T-helper 1 cell treated with Interleukin-12 subunit alpha and Interleukin-12 subunit beta and Interleukin-4 antibody, amounts not matched to agents 30 μg/mL and 1 μg/mL, for 36 hours (primary cell): ENCODE results near the gene SH3BGRL.
A peak's percentile ranks its signal among the peaks of the same experiment; 100 is the strongest.

Source experiments
- H3K27ac Mint-ChIP-seq: one replicate; pipeline ENCODE4 v1.8.0; 2021; ENCODE audit warnings: mild to moderate bottlenecking, mixed read lengths
- H3K27me3 Mint-ChIP-seq: one replicate; pipeline ENCODE4 v1.8.0; 2021; ENCODE audit warnings: low read depth, mixed read lengths
- H3K36me3 Mint-ChIP-seq: one replicate; pipeline ENCODE4 v1.8.0; 2021; ENCODE audit warnings: low read depth, mixed read lengths
- H3K4me1 Mint-ChIP-seq: one replicate; pipeline ENCODE4 v1.8.0; 2021; ENCODE audit warnings: low read depth, mixed read lengths
- H3K4me3 Mint-ChIP-seq: one replicate; pipeline ENCODE4 v1.8.0; 2021; ENCODE audit warnings: mild to moderate bottlenecking, moderate library complexity, mixed read lengths
- H3K9me3 Mint-ChIP-seq: one replicate; pipeline ENCODE4 v1.8.0; 2021; ENCODE audit warnings: mixed read lengths

Gene SH3BGRL

GRCh38 chrX:81201671-81202455, at the start of gene SH3BGRL, which contains the start of gene HMGN5:
SH3BGRL (plus strand) TSS chrX:81202102; CDS start chrX:81202201, 99 bp downstream.
HMGN5 (minus strand) TSS chrX:81201913; CDS start chrX:81121549, 80,364 bp downstream.
- H3K4me3 Mint-ChIP-seq, result peak within 1 kb of the TSS; percentile 99
- H3K9me3 Mint-ChIP-seq, result no peaks in the 10 kb centered on the region
- H3K27ac Mint-ChIP-seq, result peak within 1 kb of the TSS; percentile 98
- H3K27me3 Mint-ChIP-seq, result no peaks in the 10 kb centered on the region
- H3K36me3 Mint-ChIP-seq, result peaks cover 11% of the 10 kb centered on the region
- peaks cover 35% of the 10 kb centered on the region for H3K4me1 Mint-ChIP-seq

- Mint-ChIP-seq H3K9me3 (no peaks in the 10 kb centered on the region), H3K36me3 (no peaks in the 10 kb centered on the region), H3K27me3 (no peaks in the 10 kb centered on the region), H3K4me1 (no peaks in the 10 kb centered on the region), H3K4me3 (no peak overlapping the region), H3K27ac (no peak overlapping the region)
Measured at GRCh38 chrX:81168391-81168790, 33.5 kb upstream of the SH3BGRL start.

GRCh38 chrX:81174286-81174685, 27.6 kb upstream of the SH3BGRL start:
- no peak overlapping the region for H3K27ac Mint-ChIP-seq
- no peaks in the 10 kb centered on the region for H3K4me1 Mint-ChIP-seq
- H3K4me3 Mint-ChIP-seq, result no peak overlapping the region
- no peaks in the 10 kb centered on the region for H3K9me3 Mint-ChIP-seq
- H3K27me3 Mint-ChIP-seq, result no peaks in the 10 kb centered on the region
- no peaks in the 10 kb centered on the region for H3K36me3 Mint-ChIP-seq

- H3K27ac Mint-ChIP-seq, result no peak overlapping the region
- no peaks in the 10 kb centered on the region for H3K27me3 Mint-ChIP-seq
- no peaks in the 10 kb centered on the region for H3K9me3 Mint-ChIP-seq
- no peaks in the 10 kb centered on the region for H3K36me3 Mint-ChIP-seq
- no peak overlapping the region for H3K4me3 Mint-ChIP-seq
- peaks cover 8% of the 10 kb centered on the region for H3K4me1 Mint-ChIP-seq
Measured at GRCh38 chrX:81195259-81195658, 6.6 kb upstream of the SH3BGRL start.

GRCh38 chrX:81195712-81196111, 6.2 kb upstream of the SH3BGRL start:
- Mint-ChIP-seq H3K27ac (no peak overlapping the region), H3K4me3 (no peak overlapping the region), H3K36me3 (no peaks in the 10 kb centered on the region), H3K9me3 (no peaks in the 10 kb centered on the region), H3K27me3 (no peaks in the 10 kb centered on the region), H3K4me1 (peaks cover 8% of the 10 kb centered on the region)

GRCh38 chrX:81201071-81201470, 831 bp upstream of the SH3BGRL start:
- peak overlapping the region; percentile 98 for H3K27ac Mint-ChIP-seq
- H3K27me3 Mint-ChIP-seq, result no peaks in the 10 kb centered on the region
- no peaks in the 10 kb centered on the region for H3K9me3 Mint-ChIP-seq
- H3K36me3 Mint-ChIP-seq, result peaks cover 11% of the 10 kb centered on the region
- peak overlapping the region; percentile 99 for H3K4me3 Mint-ChIP-seq
- peaks cover 30% of the 10 kb centered on the region for H3K4me1 Mint-ChIP-seq

GRCh38 chrX:81202456-81202819, 536 bp downstream of the SH3BGRL start:
- Mint-ChIP-seq H3K4me1 (peaks cover 35% of the 10 kb centered on the region), H3K9me3 (no peaks in the 10 kb centered on the region), H3K27me3 (no peaks in the 10 kb centered on the region), H3K27ac (peak overlapping the region; percentile 98), H3K4me3 (peak overlapping the region; percentile 99), H3K36me3 (peaks cover 12% of the 10 kb centered on the region)

GRCh38 chrX:81202943-81203342, 1.0 kb downstream of the SH3BGRL start:
- Mint-ChIP-seq H3K36me3 (peaks cover 17% of the 10 kb centered on the region), H3K4me3 (peak overlapping the region; percentile 99), H3K9me3 (no peaks in the 10 kb centered on the region), H3K27ac (peak overlapping the region; percentile 98), H3K27me3 (no peaks in the 10 kb centered on the region), H3K4me1 (peaks cover 35% of the 10 kb centered on the region)

GRCh38 chrX:81205551-81205950, 3.6 kb downstream of the SH3BGRL start:
- H3K4me1 Mint-ChIP-seq, result peaks cover 35% of the 10 kb centered on the region
- H3K9me3 Mint-ChIP-seq, result no peaks in the 10 kb centered on the region
- no peak overlapping the region for H3K4me3 Mint-ChIP-seq
- no peak overlapping the region for H3K27ac Mint-ChIP-seq
- H3K36me3 Mint-ChIP-seq, result peaks cover 17% of the 10 kb centered on the region
- no peaks in the 10 kb centered on the region for H3K27me3 Mint-ChIP-seq

GRCh38 chrX:81206476-81206875, 4.6 kb downstream of the SH3BGRL start:
- peaks cover 20% of the 10 kb centered on the region for H3K36me3 Mint-ChIP-seq
- H3K27me3 Mint-ChIP-seq, result no peaks in the 10 kb centered on the region
- H3K9me3 Mint-ChIP-seq, result no peaks in the 10 kb centered on the region
- no peak overlapping the region for H3K4me3 Mint-ChIP-seq
- no peak overlapping the region for H3K27ac Mint-ChIP-seq
- H3K4me1 Mint-ChIP-seq, result peaks cover 28% of the 10 kb centered on the region

- H3K27me3 Mint-ChIP-seq, result no peaks in the 10 kb centered on the region
- H3K9me3 Mint-ChIP-seq, result no peaks in the 10 kb centered on the region
- peaks cover 18% of the 10 kb centered on the region for H3K4me1 Mint-ChIP-seq
- H3K4me3 Mint-ChIP-seq, result no peak overlapping the region
- peaks cover 18% of the 10 kb centered on the region for H3K36me3 Mint-ChIP-seq
- no peak overlapping the region for H3K27ac Mint-ChIP-seq
Measured at GRCh38 chrX:81208916-81209315, 7.0 kb downstream of the SH3BGRL start.

GRCh38 chrX:81215685-81216084, 13.8 kb downstream of the SH3BGRL start:
- H3K4me1 Mint-ChIP-seq, result peaks cover 1% of the 10 kb centered on the region
- H3K27ac Mint-ChIP-seq, result no peak overlapping the region
- H3K36me3 Mint-ChIP-seq, result peaks cover 8% of the 10 kb centered on the region
- H3K9me3 Mint-ChIP-seq, result no peaks in the 10 kb centered on the region
- no peaks in the 10 kb centered on the region for H3K27me3 Mint-ChIP-seq
- H3K4me3 Mint-ChIP-seq, result no peak overlapping the region

- Mint-ChIP-seq H3K36me3 (peaks cover 10% of the 10 kb centered on the region), H3K27ac (no peak overlapping the region), H3K4me1 (no peaks in the 10 kb centered on the region), H3K9me3 (no peaks in the 10 kb centered on the region), H3K4me3 (no peak overlapping the region), H3K27me3 (no peaks in the 10 kb centered on the region)
Measured at GRCh38 chrX:81229229-81229628, 27.3 kb downstream of the SH3BGRL start.

- Mint-ChIP-seq H3K27ac (no peak overlapping the region), H3K4me3 (no peak overlapping the region)
Measured at GRCh38 chrX:81229901-81230300, 28.0 kb downstream of the SH3BGRL start.

GRCh38 chrX:81231476-81231875, 29.6 kb downstream of the SH3BGRL start:
- Mint-ChIP-seq H3K4me1 (no peaks in the 10 kb centered on the region), H3K4me3 (no peak overlapping the region), H3K9me3 (no peaks in the 10 kb centered on the region), H3K36me3 (peaks cover 15% of the 10 kb centered on the region), H3K27me3 (no peaks in the 10 kb centered on the region), H3K27ac (no peak overlapping the region)

More at GRCh38 chrX:81229901-81230300, 28.0 kb downstream of the SH3BGRL start:
- Mint-ChIP-seq H3K4me1 (no peaks in the 10 kb centered on the region), H3K36me3 (peaks cover 10% of the 10 kb centered on the region), H3K27me3 (no peaks in the 10 kb centered on the region), H3K9me3 (no peaks in the 10 kb centered on the region)
